GM21825 (cell line): ENCODE results near the gene IER2.
"Not testable (repeated sequence)": the region's sequence is repeated elsewhere in the genome, so short reads cannot be mapped to it uniquely, and the experiment has no call there.

ENCODE experiments used
- ATAC-seq: cut with Tn5 transposase; IDR thresholded peaks from one replicate; pipeline ENCODE4 v1.9.1; 2021; ENCODE audit warnings: mild to moderate bottlenecking, moderate library complexity; ENCODE audit not compliant: unreplicated experiment

The IER2 gene

GRCh38 chr19:13190781-13191540 lies 40.8 kb downstream of the IER2 start:
- ATAC-seq: no peak

GRCh38 chr19:13195678-13196077 lies 45.5 kb downstream of the IER2 start:
- ATAC-seq: no peak

GRCh38 chr19:13198634-13199033 lies 48.4 kb downstream of the IER2 start:
- ATAC-seq: no peak

- not testable (repeated sequence) for ATAC-seq
Observed at GRCh38 chr19:13202112-13202511, 51.9 kb downstream of the IER2 start.
